CD4-positive, alpha-beta T cell treated with Interleukin-15 for 4 hours (primary cell): ENCODE data around the gene NAT8L.

ENCODE experiments used
- DNase-seq: peaks from one replicate; pipeline ENCODE4 v3.0.0-alpha.2; 2020; ENCODE audit warnings: low spot score

NAT8L gene

GRCh38 chr4:2046031-2046961 lies 12.8 kb upstream of the NAT8L start:
- DNase-seq, result no peak

GRCh38 chr4:2047031-2047660 lies 12.0 kb upstream of the NAT8L start:
- no peak for DNase-seq

- DNase-seq, result no peak
Measured at GRCh38 chr4:2047781-2048581, 11.1 kb upstream of the NAT8L start.

- no peak for DNase-seq
Measured at GRCh38 chr4:2048831-2049230, 10.3 kb upstream of the NAT8L start.

GRCh38 chr4:2049381-2049780 lies 9.7 kb upstream of the NAT8L start:
- no peak for DNase-seq

GRCh38 chr4:2049811-2050210 lies 9.3 kb upstream of the NAT8L start:
- DNase-seq, result no peak

GRCh38 chr4:2051086-2051485 lies 8.0 kb upstream of the NAT8L start:
- DNase-seq, result no peak

- no peak for DNase-seq
Measured at GRCh38 chr4:2054217-2054616, 4.9 kb upstream of the NAT8L start.

- no peak for DNase-seq
Measured at GRCh38 chr4:2057382-2058065, 1.6 kb upstream of the NAT8L start.

- no peak for DNase-seq
Measured at GRCh38 chr4:2058264-2059045, 672 bp upstream of the NAT8L start.

- DNase-seq, result no peak
Measured at GRCh38 chr4:2059726-2060602, 837 bp downstream of the NAT8L start.

- DNase-seq, result no peak
Measured at GRCh38 chr4:2060611-2061185, 1.6 kb downstream of the NAT8L start.

- DNase-seq, result no peak
Measured at GRCh38 chr4:2061186-2062131, 2.3 kb downstream of the NAT8L start.

- DNase-seq, result no peak
Measured at GRCh38 chr4:2062168-2062807, 3.2 kb downstream of the NAT8L start.

GRCh38 chr4:2062808-2063524 lies 3.8 kb downstream of the NAT8L start:
- no peak for DNase-seq

- no peak for DNase-seq
Measured at GRCh38 chr4:2063557-2064275, 4.6 kb downstream of the NAT8L start.
